Keratinocyte (primary cell): ENCODE measurements around the gene C20orf202. TPM values are rescaled to one million over a fixed set of nuclear protein-coding genes. Genes with fewer than 3 reads are reported as not detected.

Experiments
- DNase-seq: peaks from one replicate; pipeline ENCODE4 v3.0.0-alpha.2; 2011; ENCODE audit warnings: low read depth, missing footprints, low spot score
- FAIRE-seq: peaks from 2 replicates; lab custom pipeline; 2011; peaks lifted over from hg19 to GRCh38; lab: Jason Lieb, UNC
- H2AFZ ChIP-seq: 2 replicates; pipeline ENCODE4 v1.6.0; 2012; ENCODE audit warnings: low read length, control low read depth, inconsistent platforms; ENCODE audit not compliant: control insufficient read depth
- H3K27ac ChIP-seq: 2 replicates; pipeline ENCODE4 v1.5.1; 2011; ENCODE audit warnings: low read length; ENCODE audit not compliant: control insufficient read depth, insufficient read depth
- H3K27me3 ChIP-seq: 3 replicates; pipeline ENCODE4 v1.6.0; 2011; ENCODE audit warnings: low read length; ENCODE audit not compliant: control insufficient read depth, insufficient read depth; ENCODE audit errors: extremely low read depth
- H3K36me3 ChIP-seq, 2 experiments: 2 replicates in 1 of 2; 3 replicates in 1 of 2; pipeline ENCODE4 v1.5.1; 2011; ENCODE audit warnings: low read length in 2 of 2, mild to moderate bottlenecking in 1 of 2; ENCODE audit not compliant: control insufficient read depth in 2 of 2, insufficient read depth in 2 of 2; ENCODE audit errors: extremely low read depth in 1 of 2
- H3K4me1 ChIP-seq: 3 replicates; pipeline ENCODE4 v1.5.1; 2011; ENCODE audit warnings: low read length; ENCODE audit not compliant: control insufficient read depth, insufficient read depth; ENCODE audit errors: extremely low read depth
- H3K4me2 ChIP-seq: 3 replicates; pipeline ENCODE4 v1.6.0; 2011; ENCODE audit warnings: low read depth, low read length; ENCODE audit not compliant: control insufficient read depth, insufficient read depth; ENCODE audit errors: extremely low read depth
- H3K4me3 ChIP-seq, 3 experiments: fragments of 200-600 bp in 1 of 3; sonication (generic) in 1 of 3; 2 replicates in 2 of 3; 3 replicates in 1 of 3; pipeline ENCODE4 v1.5.1; 2011 to 2016; ENCODE audit warnings: low read length in 3 of 3, mild to moderate bottlenecking in 3 of 3, control low read depth in 2 of 3, inconsistent platforms in 1 of 3, low read depth in 1 of 3, mixed read lengths in 1 of 3, mixed run types in 1 of 3, moderate library complexity in 1 of 3; ENCODE audit not compliant: control insufficient read depth in 2 of 3, insufficient read depth in 2 of 3; ENCODE audit errors: extremely low read depth in 1 of 3
- H3K79me2 ChIP-seq: 2 replicates; pipeline ENCODE4 v1.6.0; 2012; ENCODE audit warnings: low read length; ENCODE audit not compliant: control insufficient read depth, insufficient read depth
- H3K9ac ChIP-seq: 3 replicates; pipeline ENCODE4 v1.6.0; 2011; ENCODE audit warnings: low read length; ENCODE audit not compliant: control insufficient read depth, insufficient read depth; ENCODE audit errors: extremely low read depth
- H3K9me1 ChIP-seq: 3 replicates; pipeline ENCODE4 v1.6.0; 2011; ENCODE audit warnings: low read length; ENCODE audit not compliant: control insufficient read depth, insufficient read depth; ENCODE audit errors: extremely low read depth
- H3K9me3 ChIP-seq: 2 replicates; pipeline ENCODE4 v1.5.1; 2012; ENCODE audit warnings: low read depth, low read length; ENCODE audit not compliant: control insufficient read depth
- H4K20me1 ChIP-seq: 3 replicates; pipeline ENCODE4 v1.6.0; 2011; ENCODE audit warnings: low read length; ENCODE audit not compliant: control insufficient read depth, insufficient read depth; ENCODE audit errors: extremely low read depth
- EZH2 ChIP-seq: IDR thresholded peaks from one replicate; pipeline ENCODE4 v1.6.1; 2012; ENCODE audit warnings: inconsistent platforms, mild to moderate bottlenecking, low read length, moderate library complexity
- dilution Hi-C: fragments of 300-500 bp; cut with MboI; formaldehyde crosslinking; loops from one replicate; pipeline ENCODE4 v1.7.0; 2020; ENCODE audit warnings: low sequenced_read_pairs; ENCODE audit not compliant: extremely low pct_ligation_motif_present
- polyA plus RNA-seq, 5 experiments: library from polyadenylated mRNA; depleted of rRNA in 3 of 5; stranded (reverse) in 3 of 5; stranded (forward) in 1 of 5; unstranded in 1 of 5; fragments of >200 nt; gene quantifications; 1 replicate in 1 of 5; 2 replicates in 3 of 5; 3 replicates in 1 of 5; pipeline versions ENCODE4 v1.2.1 to v1.2.3, GENCODE V29; 2011 to 2012; ENCODE audit warnings: missing spikeins in 2 of 5, low read depth in 1 of 5, low replicate concordance in 1 of 5
- TF ChIP-seq, protein P1 (sequence below), 3 experiments: IDR thresholded peaks in 1 of 3; conservative IDR thresholded peaks in 1 of 3; optimal IDR thresholded peaks in 1 of 3; 2 replicates in 2 of 3; 3 replicates in 1 of 3; pipeline versions ENCODE3 to v1.5.1; 2011; ENCODE audit warnings: low read length in 3 of 3, mild to moderate bottlenecking in 3 of 3, moderate library complexity in 2 of 3, control low read depth in 1 of 3, inconsistent platforms in 1 of 3; ENCODE audit not compliant: insufficient read depth in 2 of 3; ENCODE audit errors: extremely low read depth in 1 of 3

C20orf202 gene
- polyA plus RNA-seq, 1 donor (not counting 4 experiments of a cell fraction or from before 2014, with no cell fraction given) = not detected

DNA sequence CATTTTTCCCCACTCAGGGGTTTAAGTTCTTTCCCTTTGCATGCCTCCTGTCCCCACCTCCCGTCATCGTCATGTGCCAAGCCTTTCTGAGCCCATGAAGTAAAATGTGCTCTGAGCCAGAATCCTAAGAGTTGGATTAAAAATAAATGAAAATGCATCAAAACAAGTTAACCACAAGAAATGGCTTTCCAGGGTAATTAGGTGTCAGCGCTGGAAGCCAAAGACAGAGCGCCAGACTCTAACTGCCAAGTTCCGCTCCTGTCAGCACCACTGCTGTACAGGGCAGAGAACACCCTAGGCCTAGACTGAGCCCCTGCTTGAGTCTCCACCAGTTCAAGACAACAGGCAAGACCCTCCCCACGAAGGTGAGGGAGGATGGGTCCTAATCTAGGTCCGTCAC is 5.5 kb upstream of the C20orf202 start:
- no peak overlapping the region for H3K4me3 ChIP-seq
- H3K27ac ChIP-seq = no peak overlapping the region
- no peaks in the 10 kb centered on the region for H4K20me1 ChIP-seq
- H3K79me2 ChIP-seq = no peaks in the 10 kb centered on the region
- H3K9ac ChIP-seq = no peak overlapping the region
- H3K9me3 ChIP-seq = no peaks in the 10 kb centered on the region
- H3K27me3 ChIP-seq = peaks cover 9% of the 10 kb centered on the region
- no peaks in the 10 kb centered on the region for H3K36me3 ChIP-seq
- FAIRE-seq (no peak), DNase-seq (no peak)
- H3K4me1 ChIP-seq = no peaks in the 10 kb centered on the region
- no peak overlapping the region for H2AFZ ChIP-seq
- no peak overlapping the region for H3K4me2 ChIP-seq
- TF ChIP-seq, protein P1, sequence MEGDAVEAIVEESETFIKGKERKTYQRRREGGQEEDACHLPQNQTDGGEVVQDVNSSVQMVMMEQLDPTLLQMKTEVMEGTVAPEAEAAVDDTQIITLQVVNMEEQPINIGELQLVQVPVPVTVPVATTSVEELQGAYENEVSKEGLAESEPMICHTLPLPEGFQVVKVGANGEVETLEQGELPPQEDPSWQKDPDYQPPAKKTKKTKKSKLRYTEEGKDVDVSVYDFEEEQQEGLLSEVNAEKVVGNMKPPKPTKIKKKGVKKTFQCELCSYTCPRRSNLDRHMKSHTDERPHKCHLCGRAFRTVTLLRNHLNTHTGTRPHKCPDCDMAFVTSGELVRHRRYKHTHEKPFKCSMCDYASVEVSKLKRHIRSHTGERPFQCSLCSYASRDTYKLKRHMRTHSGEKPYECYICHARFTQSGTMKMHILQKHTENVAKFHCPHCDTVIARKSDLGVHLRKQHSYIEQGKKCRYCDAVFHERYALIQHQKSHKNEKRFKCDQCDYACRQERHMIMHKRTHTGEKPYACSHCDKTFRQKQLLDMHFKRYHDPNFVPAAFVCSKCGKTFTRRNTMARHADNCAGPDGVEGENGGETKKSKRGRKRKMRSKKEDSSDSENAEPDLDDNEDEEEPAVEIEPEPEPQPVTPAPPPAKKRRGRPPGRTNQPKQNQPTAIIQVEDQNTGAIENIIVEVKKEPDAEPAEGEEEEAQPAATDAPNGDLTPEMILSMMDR (optimal IDR thresholded peaks at IDR 0.05 in 1 of 3, IDR thresholded peaks at IDR 0.05 in 1 of 3, conservative IDR thresholded peaks at IDR 0.05 in 1 of 3; ENCODE audit: extremely low read depth in 1 of 3, insufficient read depth in 2 of 3, low read length in 3 of 3) = no peak
- TF ChIP-seq EZH2 = no peak
- dilution Hi-C loops = no loop called here
- H3K9me1 ChIP-seq = no peaks in the 10 kb centered on the region

DNA sequence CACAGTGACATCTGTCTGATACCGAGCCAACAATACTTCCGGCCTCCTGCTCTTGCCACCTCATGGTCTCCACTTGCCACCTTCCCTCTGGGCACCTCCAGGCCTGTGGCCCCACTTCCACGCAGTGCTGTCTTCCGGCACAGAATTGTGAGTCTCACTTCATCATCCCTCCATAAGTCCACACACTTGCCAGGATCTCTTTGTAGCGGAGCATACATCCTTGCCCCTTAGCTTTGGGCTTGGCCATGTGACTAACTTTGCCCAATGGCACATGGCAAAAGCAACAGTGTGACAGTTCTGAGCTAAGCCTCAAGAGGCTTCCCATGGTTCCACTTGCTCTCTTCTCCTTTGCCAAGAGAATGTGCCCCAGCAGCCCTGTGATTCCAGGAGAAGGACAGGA is 4.5 kb upstream of the C20orf202 start:
- no peaks in the 10 kb centered on the region for H3K36me3 ChIP-seq
- H3K27ac ChIP-seq = no peak overlapping the region
- no peaks in the 10 kb centered on the region for H3K79me2 ChIP-seq
- no peak overlapping the region for H2AFZ ChIP-seq
- no peak overlapping the region for H3K4me2 ChIP-seq
- H3K4me3 ChIP-seq = no peak overlapping the region
- dilution Hi-C loops = no loop called here
- H3K9me1 ChIP-seq = no peaks in the 10 kb centered on the region
- no peaks in the 10 kb centered on the region for H4K20me1 ChIP-seq
- H3K27me3 ChIP-seq = peaks cover 9% of the 10 kb centered on the region
- no peak overlapping the region for H3K9ac ChIP-seq
- no peaks in the 10 kb centered on the region for H3K4me1 ChIP-seq
- FAIRE-seq = no peak
- no peak for TF ChIP-seq EZH2
- TF ChIP-seq, protein P1 (optimal IDR thresholded peaks at IDR 0.05 in 1 of 3, IDR thresholded peaks at IDR 0.05 in 1 of 3, conservative IDR thresholded peaks at IDR 0.05 in 1 of 3; ENCODE audit: extremely low read depth in 1 of 3, insufficient read depth in 2 of 3, low read length in 3 of 3) = no peak
- H3K9me3 ChIP-seq = no peaks in the 10 kb centered on the region
- no peak for DNase-seq
